ENCODE measurements around the gene STXBP2. TPM values are rescaled to one million over a fixed set of nuclear protein-coding genes. Genes with fewer than 3 reads are reported as not detected.

STXBP2 gene
- total and polyA plus RNA-seq, 9 of the 15 experiments (the other 6 are each of a cell fraction or from before 2014, with no cell fraction given) = 2.5 to 163 (median 71.3) TPM

- no peak for TF ChIP-seq AFF4 (CRISPR knock-in tag; IDR thresholded peaks at IDR 0.05)
- no peak for TF ChIP-seq PTRF (tag; IDR thresholded peaks at IDR 0.05)
- TF ChIP-seq HOXB6 (CRISPR knock-in tag; IDR thresholded peaks at IDR 0.05; ENCODE audit: borderline replicate concordance) = no peak
- TF ChIP-seq ZNF134 (CRISPR knock-in tag; conservative IDR thresholded peaks at IDR 0.05) = no peak
- TF ChIP-seq ZBTB2 (IDR thresholded peaks at IDR 0.05) = peak; percentile 49; the same call in 1 of the 2 replicates
- no peak for TF ChIP-seq DIDO1 (tag; IDR thresholded peaks at IDR 0.05; ENCODE audit: low read depth)
- no peak for TF ChIP-seq IRF2 (CRISPR knock-in tag; IDR thresholded peaks at IDR 0.05)
- no peak for TF ChIP-seq LARP7 (IDR thresholded peaks at IDR 0.05)
- no peak for TF ChIP-seq ZFP36 (IDR thresholded peaks at IDR 0.05; ENCODE audit: low read depth, low read length, partially characterized antibody)
- peak; percentile 100 for TF ChIP-seq ZBTB33 (CRISPR knock-in tag; IDR thresholded peaks at IDR 0.05)
- no peak for TF ChIP-seq TSHZ1 (CRISPR knock-in tag; IDR thresholded peaks at IDR 0.05)
- TF ChIP-seq ADNP (tag; IDR thresholded peaks at IDR 0.05) = no peak
- no peak for TF ChIP-seq TAF15 (IDR thresholded peaks at IDR 0.05; ENCODE audit: low read depth, low read length)
- no peak for TF ChIP-seq NFRKB (IDR thresholded peaks at IDR 0.05; ENCODE audit: low read depth)
- no peak for TF ChIP-seq CBX3 (IDR thresholded peaks at IDR 0.05; ENCODE audit: borderline replicate concordance in 1 of 2, low read length in 2 of 2)
- no peak for TF ChIP-seq HMBOX1 (IDR thresholded peaks at IDR 0.05)
Measured at GRCh38 chr19:7681340-7682174, 44.6 kb downstream of the STXBP2 start (continued).
